ENCODE results near the gene MSANTD4.

Gene MSANTD4

GRCh38 chr11:105975128-105975527 is 46.9 kb downstream of the MSANTD4 start:
- H3K27me3 ChIP-seq (ENCODE audit: insufficient read depth, poor library complexity, severe bottlenecking) = no peaks in the 10 kb centered on the region
- no peak overlapping the region for H3K27ac ChIP-seq (replicated peaks)
- no peak for DNase-seq (ENCODE audit: low read depth in 1 of 2, low spot score in 1 of 2)
- TF ChIP-seq GABPA (IDR thresholded peaks at IDR 0.05; ENCODE audit: low read depth) (no peak), POLR2AphosphoS5 (IDR thresholded peaks at IDR 0.05; ENCODE audit: low read depth) (no peak), REST (IDR thresholded peaks at IDR 0.05; ENCODE audit: insufficient replicate concordance, low read depth) (no peak), SPI1 (IDR thresholded peaks at IDR 0.05; ENCODE audit: borderline replicate concordance, low read depth) (no peak), CTCF (IDR thresholded peaks at IDR 0.05; ENCODE audit: insufficient read depth, low read length) (no peak)
- H3K4me3 ChIP-seq (replicated peaks; ENCODE audit: insufficient read depth, low read length) = no peak overlapping the region

GRCh38 chr11:105969756-105970155 is 52.3 kb downstream of the MSANTD4 start:
- Histone ChIP-seq H3K27ac (replicated peaks) (no peak overlapping the region), H3K4me3 (replicated peaks; ENCODE audit: insufficient read depth, low read length) (no peak overlapping the region), H3K27me3 (ENCODE audit: insufficient read depth, poor library complexity, severe bottlenecking) (no peaks in the 10 kb centered on the region)
- TF ChIP-seq REST (IDR thresholded peaks at IDR 0.05; ENCODE audit: insufficient replicate concordance, low read depth) (no peak), SPI1 (IDR thresholded peaks at IDR 0.05; ENCODE audit: borderline replicate concordance, low read depth) (no peak), GABPA (IDR thresholded peaks at IDR 0.05; ENCODE audit: low read depth) (no peak), POLR2AphosphoS5 (IDR thresholded peaks at IDR 0.05; ENCODE audit: low read depth) (no peak), CTCF (IDR thresholded peaks at IDR 0.05; ENCODE audit: insufficient read depth, low read length) (no peak)
- DNase-seq (ENCODE audit: low read depth in 1 of 2, low spot score in 1 of 2) = no peak

- TF ChIP-seq POLR2AphosphoS5 (IDR thresholded peaks at IDR 0.05; ENCODE audit: low read depth) = no peak
- TF ChIP-seq SPI1 (IDR thresholded peaks at IDR 0.05; ENCODE audit: borderline replicate concordance, low read depth) = no peak
- no peak for TF ChIP-seq GABPA (IDR thresholded peaks at IDR 0.05; ENCODE audit: low read depth)
- no peak for TF ChIP-seq REST (IDR thresholded peaks at IDR 0.05; ENCODE audit: insufficient replicate concordance, low read depth)
- TF ChIP-seq CTCF (IDR thresholded peaks at IDR 0.05; ENCODE audit: insufficient read depth, low read length) = no peak
- no peak for DNase-seq (ENCODE audit: low read depth in 1 of 2, low spot score in 1 of 2)
- no peak overlapping the region for H3K4me3 ChIP-seq (replicated peaks; ENCODE audit: insufficient read depth, low read length)
- no peak overlapping the region for H3K27ac ChIP-seq (replicated peaks)
- no peaks in the 10 kb centered on the region for H3K27me3 ChIP-seq (ENCODE audit: insufficient read depth, poor library complexity, severe bottlenecking)
Measured at GRCh38 chr11:105968021-105968697, 53.9 kb downstream of the MSANTD4 start.

Measured in HL-60 (cell line).